HepG2 (cell line): Measurements from ENCODE around the gene PLEKHG4B. TPM values are rescaled to one million over a fixed set of nuclear protein-coding genes. Genes with fewer than 3 reads are reported as not detected.
"Not testable (repeated sequence)": the region's sequence is repeated elsewhere in the genome, so short reads cannot be mapped to it uniquely, and the experiment has no call there.

ENCODE experiments used
- FOXK1 ChIP-seq: sonication (generic); formaldehyde crosslinking; IDR thresholded peaks from 2 replicates; pipeline ENCODE4 v1.4.0; 2020; ENCODE audit warnings: low read depth, missing genetic modification reagents, borderline replicate concordance
- KDM2A ChIP-seq: sonication (generic); formaldehyde crosslinking; IDR thresholded peaks from 2 replicates; pipeline ENCODE4 v1.4.0; 2020; ENCODE audit warnings: low read depth, missing genetic modification reagents, borderline replicate concordance
- MAZ ChIP-seq, 2 experiments: sonication (generic) in 1 of 2; formaldehyde crosslinking in 1 of 2; IDR thresholded peaks; 2 replicates each; pipeline versions ENCODE4 v1.5.0 to v1.6.1; 2012 to 2020; ENCODE audit warnings: low read depth in 2 of 2, mild to moderate bottlenecking in 2 of 2, borderline replicate concordance in 1 of 2, improper control_type of control experiment in 1 of 2, low read length in 1 of 2, missing genetic modification reagents in 1 of 2, moderate library complexity in 1 of 2
- MED13 ChIP-seq: sonication (generic); formaldehyde crosslinking; IDR thresholded peaks from 2 replicates; pipeline ENCODE4 v1.5.0; 2020; ENCODE audit warnings: missing genetic modification reagents
- MEIS2 ChIP-seq: sonication (generic); formaldehyde crosslinking; IDR thresholded peaks from 2 replicates; pipeline ENCODE4 v1.9.0; 2021; ENCODE audit warnings: mild to moderate bottlenecking, missing genetic modification reagents
- MXD4 ChIP-seq: IDR thresholded peaks from 2 replicates; pipeline ENCODE4 v1.6.1; 2016; ENCODE audit warnings: mild to moderate bottlenecking, missing biosample characterization, missing genetic modification reagents
- NONO ChIP-seq, 2 experiments: fragments of 450-650 bp in 1 of 2; sonication (generic) in 1 of 2; formaldehyde crosslinking in 1 of 2; IDR thresholded peaks in 1 of 2; conservative IDR thresholded peaks in 1 of 2; 2 replicates each; pipeline versions ENCODE4 v1.6.1 to v1.8.0; 2017 to 2022; ENCODE audit warnings: mild to moderate bottlenecking in 1 of 2, missing genetic modification reagents in 1 of 2, moderate library complexity in 1 of 2
- NR0B2 ChIP-seq: sonication (generic); formaldehyde crosslinking; IDR thresholded peaks from 2 replicates; pipeline ENCODE4 v1.4.0; 2020; ENCODE audit warnings: mild to moderate bottlenecking, missing genetic modification reagents
- PATZ1 ChIP-seq: sonication (generic); formaldehyde crosslinking; IDR thresholded peaks from 2 replicates; pipeline ENCODE4 v1.4.0; 2020; ENCODE audit warnings: missing genetic modification reagents
- POLR2A ChIP-seq, 2 experiments: IDR thresholded peaks; 2 replicates each; pipeline ENCODE4 v1.6.1; 2011; ENCODE audit warnings: low read depth in 2 of 2, low read length in 2 of 2, mild to moderate bottlenecking in 1 of 2, moderate library complexity in 1 of 2; ENCODE audit not compliant: insufficient read depth in 1 of 2
- RBM39 ChIP-seq: fragments of 200-400 bp; formaldehyde crosslinking; IDR thresholded peaks from one replicate; pipeline ENCODE4 v1.6.1; 2018; ENCODE audit warnings: antibody characterized with exemption, mild to moderate bottlenecking, low read depth, low read length; ENCODE audit not compliant: poor library complexity, severe bottlenecking
- RELA ChIP-seq: sonication (generic); formaldehyde crosslinking; IDR thresholded peaks from 2 replicates; pipeline ENCODE4 v1.4.0; 2020; ENCODE audit warnings: missing genetic modification reagents
- SAFB2 ChIP-seq: sonication (generic); formaldehyde crosslinking; IDR thresholded peaks from 2 replicates; pipeline ENCODE4 v1.5.1; 2020; ENCODE audit warnings: missing genetic modification reagents, low read depth, mild to moderate bottlenecking, borderline replicate concordance
- TAF1 ChIP-seq: sonication (generic); formaldehyde crosslinking; IDR thresholded peaks from 2 replicates; pipeline ENCODE4 v1.4.0; 2020; ENCODE audit warnings: missing genetic modification reagents
- ZBTB2 ChIP-seq: sonication (generic); formaldehyde crosslinking; IDR thresholded peaks from 2 replicates; pipeline ENCODE4 v1.8.0; 2022; ENCODE audit warnings: low read depth, missing genetic modification reagents
- ZNF687 ChIP-seq: sonication (generic); formaldehyde crosslinking; IDR thresholded peaks from 2 replicates; pipeline ENCODE4 v1.5.1; 2020; ENCODE audit warnings: mild to moderate bottlenecking, missing genetic modification reagents, moderate library complexity
- polyA plus RNA-seq, 8 experiments: library from polyadenylated mRNA; depleted of rRNA in 3 of 8; stranded (reverse) in 7 of 8; unstranded in 1 of 8; fragments of >200 nt; fragmentation: Illumina TruSeq in 4 of 8; extraction: Trizol in 4 of 8; gene quantifications; 2 replicates each; pipeline versions ENCODE4 v1.2.1 to v1.2.3, GENCODE V29; 2011 to 2016; ENCODE audit warnings: low read depth in 4 of 8, missing spikeins in 1 of 8, mixed read lengths in 1 of 8; ENCODE audit not compliant: insufficient read depth in 1 of 8
- total RNA-seq, 5 experiments: library from RNA; depleted of rRNA; stranded (reverse); fragments of >200 nt; fragmentation: Illumina TruSeq; extraction: Trizol; gene quantifications; 2 replicates each; pipeline ENCODE4 v1.2.3, GENCODE V29; 2016; ENCODE audit warnings: low read depth in 1 of 5

PLEKHG4B gene
- total and polyA plus RNA-seq, 2 of the 13 experiments (the other 11 are each of a cell fraction or from before 2014, with no cell fraction given) = 0.09 TPM; not detected in 1

- TF ChIP-seq KDM2A = peak; percentile 43; the same call in 1 of the 2 replicates
- TF ChIP-seq FOXK1 (CRISPR knock-in tag) = peak; percentile 36; the same call in 1 of the 2 replicates
- TF ChIP-seq NONO (IDR thresholded peaks at IDR 0.05) = not testable (repeated sequence)
- peak; percentile 53; the same call in 1 of the 2 replicates for TF ChIP-seq NONO (CRISPR knock-in tag; conservative IDR thresholded peaks at IDR 0.05)
- peak; percentile 52 for TF ChIP-seq TAF1 (CRISPR knock-in tag)
- TF ChIP-seq RELA (CRISPR knock-in tag) = 0 out of 2 replicates have a peak, but pooled peaks have one; percentile 36
- peak; percentile 58 to 84; a peak in 3 of 4 replicates for TF ChIP-seq POLR2A (IDR thresholded peaks at IDR 0.05; ENCODE audit: insufficient read depth in 1 of 2, low read depth in 2 of 2, low read length in 2 of 2)
- TF ChIP-seq MED13 (CRISPR knock-in tag) = 0 out of 2 replicates have a peak, but pooled peaks have one; percentile 55
- TF ChIP-seq PATZ1 = peak; percentile 84
- TF ChIP-seq MEIS2 (CRISPR knock-in tag) = peak; percentile 26; the same call in 1 of the 2 replicates
- TF ChIP-seq SAFB2 (CRISPR knock-in tag) = 0 out of 2 replicates have a peak, but pooled peaks have one; percentile 14
- 0 out of 2 replicates have a peak, but pooled peaks have one; percentile 42 for TF ChIP-seq MXD4 (CRISPR knock-in tag)
- peak; percentile 79 for TF ChIP-seq MAZ (IDR thresholded peaks at IDR 0.05; ENCODE audit: borderline replicate concordance, low read depth, low read length)
- TF ChIP-seq MAZ (CRISPR knock-in tag; IDR thresholded peaks at IDR 0.05; ENCODE audit: low read depth) = peak; percentile 70; the same call in 1 of the 2 replicates
- TF ChIP-seq ZBTB2 (CRISPR knock-in tag) = peak; percentile 66; the same call in 1 of the 2 replicates
- TF ChIP-seq RBM39 = peak; percentile 11
- TF ChIP-seq ZNF687 (CRISPR knock-in tag) = peak; percentile 60; the same call in 1 of the 2 replicates
- 0 out of 2 replicates have a peak, but pooled peaks have one; percentile 48 for TF ChIP-seq NR0B2 (CRISPR knock-in tag)
Observed at GRCh38 chr5:217494-218456, 125.8 kb downstream of the PLEKHG4B start, which contains the start of the genes CCDC127 and SDHA (continued).
